GM23338 (cell line): ENCODE measurements around the gene CCND1. TPM values are rescaled to one million over a fixed set of nuclear protein-coding genes. Genes with fewer than 3 reads are reported as not detected.

ENCODE experiments used
- ATAC-seq: fragments of 200-7000 bp; cut with Tn5 transposase; 3 replicates; pipeline ENCODE4 v1.9.1; 2020
- DNase-seq: peaks from one replicate; pipeline ENCODE4 v3.0.0-alpha.2; 2015; ENCODE audit warnings: low spot score
- H2AFZ ChIP-seq: fragments of 200-600 bp; sonication (generic); 2 replicates; pipeline ENCODE4 v1.8.0; 2016; ENCODE audit warnings: antibody characterized with exemption, mild to moderate bottlenecking, moderate library complexity
- H3F3A ChIP-seq: fragments of 200-600 bp; sonication (generic); replicated peaks from 2 replicates; pipeline ENCODE4 v1.8.0; 2017; ENCODE audit warnings: antibody characterized with exemption, mixed run types, low read depth
- H3K27ac ChIP-seq: fragments of 200-600 bp; sonication (generic); 2 replicates; pipeline ENCODE4 v1.6.1; 2016; ENCODE audit warnings: low read depth
- H3K27me3 ChIP-seq: fragments of 200-600 bp; sonication (generic); 2 replicates; pipeline ENCODE4 v1.8.0; 2016; ENCODE audit warnings: mild to moderate bottlenecking, mixed run types, moderate library complexity; ENCODE audit not compliant: insufficient read depth
- H3K36me3 ChIP-seq: fragments of 200-600 bp; sonication (generic); 2 replicates; pipeline ENCODE4 v1.8.0; 2016; ENCODE audit warnings: mild to moderate bottlenecking; ENCODE audit not compliant: insufficient read depth
- H3K4me1 ChIP-seq: fragments of 200-600 bp; sonication (generic); 2 replicates; pipeline ENCODE4 v1.8.0; 2016; ENCODE audit warnings: mild to moderate bottlenecking, moderate library complexity; ENCODE audit not compliant: insufficient read depth
- H3K4me2 ChIP-seq: fragments of 200-600 bp; sonication (generic); 2 replicates; pipeline ENCODE4 v1.7.1; 2017; ENCODE audit warnings: mixed run types
- H3K4me3 ChIP-seq: fragments of 200-600 bp; sonication (generic); 2 replicates; pipeline ENCODE4 v1.6.1; 2016; ENCODE audit warnings: mixed run types
- H3K79me2 ChIP-seq: fragments of 200-600 bp; sonication (generic); replicated peaks from 2 replicates; pipeline ENCODE4 v1.8.0; 2017; ENCODE audit warnings: mild to moderate bottlenecking; ENCODE audit not compliant: insufficient read depth
- H3K9me2 ChIP-seq: fragments of 200-600 bp; sonication (generic); 2 replicates; pipeline ENCODE4 v1.8.0; 2017; ENCODE audit not compliant: insufficient read depth
- H4K20me1 ChIP-seq: fragments of 200-600 bp; sonication (generic); replicated peaks from 2 replicates; pipeline ENCODE4 v1.8.0; 2017; ENCODE audit warnings: mild to moderate bottlenecking; ENCODE audit not compliant: insufficient read depth
- H3K27ac Mint-ChIP-seq: 2 replicates; pipeline ENCODE4 v1.8.0; 2020; ENCODE audit warnings: inconsistent platforms, mild to moderate bottlenecking, moderate library complexity, mixed read lengths
- H3K27me3 Mint-ChIP-seq: 3 replicates; pipeline ENCODE4 v1.8.0; 2022; ENCODE audit warnings: low read depth, mild to moderate bottlenecking, moderate library complexity, mixed read lengths, inconsistent platforms; ENCODE audit not compliant: insufficient read depth, poor library complexity
- H3K36me3 Mint-ChIP-seq: 3 replicates; pipeline ENCODE4 v1.8.0; 2021; ENCODE audit warnings: low read depth, mild to moderate bottlenecking, inconsistent platforms, moderate library complexity, mixed read lengths
- H3K4me1 Mint-ChIP-seq: 3 replicates; pipeline ENCODE4 v1.8.0; 2020; ENCODE audit warnings: mild to moderate bottlenecking, inconsistent platforms, mixed read lengths
- H3K4me3 Mint-ChIP-seq: 3 replicates; pipeline ENCODE4 v1.8.0; 2021; ENCODE audit warnings: moderate library complexity, mild to moderate bottlenecking, inconsistent platforms, mixed read lengths
- H3K9me3 Mint-ChIP-seq: 3 replicates; pipeline ENCODE4 v1.8.0; 2020; ENCODE audit warnings: moderate library complexity, mild to moderate bottlenecking, inconsistent platforms, mixed read lengths
- CREB1 ChIP-seq: fragments of 250-450 bp; sonication (Bioruptor Pico); IDR thresholded peaks from 2 replicates; pipeline ENCODE4 v1.5.0; 2020; ENCODE audit warnings: low read depth, mild to moderate bottlenecking, moderate library complexity
- CTCF ChIP-seq, 2 experiments: fragments of 200-600 bp in 1 of 2; sonication (generic) in 1 of 2; conservative IDR thresholded peaks; 2 replicates each; pipeline versions ENCODE4 v1.5.1 to v1.6.1; 2016 to 2017; ENCODE audit warnings: antibody characterized with exemption in 2 of 2, low read depth in 2 of 2, mild to moderate bottlenecking in 2 of 2, moderate library complexity in 1 of 2
- ETS1 ChIP-seq: IDR thresholded peaks from 2 replicates; pipeline ENCODE4 v1.6.1; 2016; ENCODE audit warnings: antibody characterized with exemption
- EZH2 ChIP-seq: fragments of 200-600 bp; sonication (generic); IDR thresholded peaks from one replicate; pipeline ENCODE4 v1.8.0; 2017; ENCODE audit warnings: antibody characterized with exemption, mild to moderate bottlenecking, low read depth; ENCODE audit not compliant: unreplicated experiment
- EZH2phosphoT487 ChIP-seq: fragments of 200-600 bp; sonication (generic); IDR thresholded peaks from one replicate; pipeline ENCODE4 v1.8.1; 2018; ENCODE audit warnings: antibody characterized with exemption; ENCODE audit not compliant: unreplicated experiment
- JUNB ChIP-seq: IDR thresholded peaks from one replicate; pipeline ENCODE4 v1.6.1; 2016; ENCODE audit warnings: antibody characterized with exemption; ENCODE audit not compliant: unreplicated experiment
- NANOG ChIP-seq: IDR thresholded peaks from 2 replicates; pipeline ENCODE4 v1.6.1; 2016; ENCODE audit warnings: antibody characterized with exemption, borderline replicate concordance
- POLR2AphosphoS5 ChIP-seq: IDR thresholded peaks from 2 replicates; pipeline ENCODE4 v1.6.1; 2016; ENCODE audit warnings: antibody characterized with exemption, low read depth
- REST ChIP-seq: IDR thresholded peaks from one replicate; pipeline ENCODE4 v1.6.1; 2018; ENCODE audit warnings: antibody characterized with exemption; ENCODE audit not compliant: unreplicated experiment
- STAT1 ChIP-seq: IDR thresholded peaks from one replicate; pipeline ENCODE4 v1.6.1; 2016; ENCODE audit warnings: antibody characterized with exemption; ENCODE audit not compliant: unreplicated experiment
- ZNF114 ChIP-seq: fragments of 250-450 bp; sonication (Bioruptor Pico); IDR thresholded peaks from 2 replicates; pipeline ENCODE4 v1.5.0; 2020; ENCODE audit warnings: mild to moderate bottlenecking, moderate library complexity
- ZNF331 ChIP-seq: fragments of 250-450 bp; sonication (Bioruptor Pico); IDR thresholded peaks from 2 replicates; pipeline ENCODE4 v1.5.0; 2020; ENCODE audit warnings: low read depth, mild to moderate bottlenecking, moderate library complexity
- ZNF462 ChIP-seq: fragments of 250-450 bp; sonication (Bioruptor Pico); IDR thresholded peaks from 2 replicates; pipeline ENCODE4 v1.5.0; 2020; ENCODE audit warnings: mild to moderate bottlenecking, moderate library complexity
- polyA plus RNA-seq: library from polyadenylated mRNA; unstranded; fragments of >200 nt; fragmentation: Nextera tagmentation; extraction: Ambion mirVana; gene quantifications from 2 replicates; pipeline ENCODE4 v1.2.1, GENCODE V29; 2016
- total RNA-seq: library from RNA; depleted of rRNA; stranded (reverse); fragments of >200 nt; shearing (Covaris generic); gene quantifications from 2 replicates; pipeline ENCODE4 v1.2.3, GENCODE V29; 2014

The CCND1 gene
- total and polyA plus RNA-seq, 2 experiments from 2014 or later, result 109 to 183 TPM

GRCh38 chr11:69664901-69665300 is 23.9 kb downstream of the CCND1 start:
- Histone ChIP-seq H3K4me1 (no peaks in the 10 kb centered on the region), H3K9me2 (no peaks in the 10 kb centered on the region), H3K4me2 (no peak overlapping the region), H3K4me3 (no peak overlapping the region), H3K27me3 (no peaks in the 10 kb centered on the region), H3F3A (no peaks in the 10 kb centered on the region), H3K27ac (no peak overlapping the region), H3K79me2 (peaks cover 6% of the 10 kb centered on the region; the same call in 1 of the 2 replicates), H4K20me1 (no peaks in the 10 kb centered on the region; the same call in 1 of the 2 replicates), H3K36me3 (peaks cover 6% of the 10 kb centered on the region; the same call in 1 of the 2 replicates), H2AFZ (no peak overlapping the region)
- TF ChIP-seq ZNF331 (CRISPR knock-in tag) (no peak), POLR2AphosphoS5 (no peak), ETS1 (no peak), CREB1 (CRISPR knock-in tag) (no peak), NANOG (no peak), JUNB (no peak), ZNF462 (CRISPR knock-in tag) (no peak), REST (no peak), ZNF114 (CRISPR knock-in tag) (no peak), EZH2 (no peak), EZH2phosphoT487 (no peak), STAT1 (no peak), CTCF (conservative IDR thresholded peaks at IDR 0.05; ENCODE audit: low read depth in 2 of 2) (no peak)
- Mint-ChIP-seq H3K27me3 (peaks cover 14% of the 10 kb centered on the region), H3K4me1 (peaks cover 5% of the 10 kb centered on the region), H3K36me3 (peaks cover 24% of the 10 kb centered on the region), H3K9me3 (no peaks in the 10 kb centered on the region), H3K4me3 (no peak overlapping the region), H3K27ac (no peak overlapping the region; the same call in 1 of the 2 replicates)
- DNase-seq (no peak), ATAC-seq (no peak)
